NCI-H446 treated with DMSO at 0.1 percent for 48 hours (cell line): ENCODE measurements around the gene ATXN1.
A peak's percentile ranks its signal among the peaks of the same experiment; 100 is the strongest.

Experiments
- DNase-seq: peaks from one replicate; lab custom pipeline; 2025; lab: John Stamatoyannopoulos, UW

The ATXN1 gene

GRCh38 chr6:16743664-16744210 lies 17.5 kb downstream of the ATXN1 start:
- DNase-seq, result no peak

DNA sequence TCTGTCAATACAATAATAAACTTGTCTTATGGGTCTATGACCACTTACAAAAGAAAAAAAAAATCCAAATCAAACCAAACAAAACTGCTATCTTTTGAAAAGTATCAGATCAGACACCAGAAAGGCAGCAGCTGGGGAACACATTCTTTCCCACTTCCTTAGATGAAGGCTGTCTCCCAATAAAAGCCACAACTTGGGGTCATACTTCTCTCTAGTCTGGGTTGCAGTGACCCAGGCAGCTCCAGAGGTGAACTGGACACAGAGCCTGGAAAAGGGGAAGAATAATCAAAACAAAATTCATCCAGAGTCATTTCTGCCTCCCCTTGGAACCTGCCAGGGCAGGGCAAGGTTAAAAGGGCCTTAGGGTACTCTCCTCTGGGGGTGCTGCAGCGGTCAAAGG lies 19.1 kb downstream of the ATXN1 start:
- no peak for DNase-seq

DNA sequence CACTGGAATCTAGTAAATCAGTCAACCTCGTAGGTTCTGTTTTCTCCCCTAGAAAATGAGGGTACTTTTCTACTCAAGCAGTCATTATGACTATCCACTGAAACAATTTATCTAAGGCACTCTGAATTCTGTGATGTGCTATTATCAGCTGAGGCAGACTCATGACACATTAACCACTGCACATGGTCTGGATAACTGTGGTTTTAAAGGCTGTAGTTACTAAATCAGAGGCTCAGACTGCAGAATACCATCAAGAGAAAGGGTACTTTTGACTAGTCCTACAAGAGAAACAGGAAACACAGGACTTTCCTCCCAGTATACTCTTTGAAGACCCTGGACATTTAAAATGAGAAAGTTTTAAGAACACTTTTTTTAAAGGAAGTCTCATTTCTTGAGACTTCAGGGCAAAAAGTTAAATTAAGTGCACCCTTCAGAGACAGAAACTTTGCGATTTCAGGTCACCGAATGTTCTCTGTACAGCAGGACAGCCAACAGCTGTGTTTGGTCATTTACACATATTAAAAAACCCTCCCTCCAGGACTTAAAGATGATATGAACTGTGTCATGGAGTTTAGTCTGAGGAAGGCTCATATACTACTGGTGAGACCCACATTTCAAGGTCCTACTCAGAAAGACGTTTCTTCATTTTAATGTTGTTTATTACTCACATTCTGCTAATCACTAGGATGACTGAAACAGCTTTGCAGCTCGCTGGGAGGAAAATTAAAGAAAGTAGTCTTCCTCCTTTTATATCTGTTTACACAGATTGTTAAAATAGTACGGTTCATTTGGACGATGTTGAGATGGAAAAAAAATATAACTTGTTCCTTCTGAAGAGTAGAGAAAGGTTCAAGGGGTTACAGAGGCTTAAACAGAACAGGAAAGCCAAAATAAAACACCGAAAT lies 19.9 kb downstream of the ATXN1 start:
- no peak for DNase-seq

DNA sequence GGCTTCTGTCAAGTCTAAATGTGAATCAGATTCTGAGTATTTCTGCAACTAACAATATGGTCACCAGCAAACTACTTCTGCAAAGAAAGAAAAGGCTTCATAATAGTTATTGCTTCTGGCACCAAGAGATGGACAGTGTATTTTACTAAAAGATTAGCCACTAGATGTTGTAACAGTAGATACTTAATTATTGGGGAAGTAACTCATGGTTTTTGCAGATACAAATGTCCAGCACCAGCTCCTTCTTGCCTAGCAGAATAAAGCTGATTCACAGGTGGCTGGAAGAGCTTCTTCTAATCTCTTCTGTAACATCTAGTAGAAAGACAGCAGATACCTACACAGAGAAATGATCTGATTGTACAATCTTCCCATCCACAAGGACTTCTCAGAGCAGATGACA lies 21.2 kb downstream of the ATXN1 start:
- DNase-seq, result no peak

DNA sequence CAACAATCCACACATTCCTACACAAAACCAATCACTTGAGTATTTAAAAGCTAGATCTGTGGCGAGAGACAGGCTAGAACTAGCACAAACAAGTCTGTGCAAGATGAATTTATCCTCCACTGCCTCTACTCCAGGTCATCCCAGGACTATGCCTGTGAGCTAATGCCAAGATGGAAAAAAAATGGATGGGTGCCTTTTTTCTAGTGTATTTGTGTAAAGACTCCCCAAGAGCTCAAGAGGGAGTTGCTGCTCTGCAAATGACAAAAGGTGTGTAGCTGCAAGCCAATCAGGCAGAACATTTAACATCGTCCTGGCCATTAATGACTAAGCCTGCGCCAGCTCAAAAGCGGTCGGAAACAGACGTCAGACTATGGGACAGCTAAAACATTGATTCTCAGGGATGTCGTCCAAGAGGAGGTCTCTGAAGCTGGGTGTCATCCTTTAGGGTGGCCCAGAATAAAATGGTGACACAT lies 21.9 kb downstream of the ATXN1 start:
- peak; percentile 66 for DNase-seq

GRCh38 chr6:16737925-16738324 lies 23.3 kb downstream of the ATXN1 start:
- no peak for DNase-seq

DNA sequence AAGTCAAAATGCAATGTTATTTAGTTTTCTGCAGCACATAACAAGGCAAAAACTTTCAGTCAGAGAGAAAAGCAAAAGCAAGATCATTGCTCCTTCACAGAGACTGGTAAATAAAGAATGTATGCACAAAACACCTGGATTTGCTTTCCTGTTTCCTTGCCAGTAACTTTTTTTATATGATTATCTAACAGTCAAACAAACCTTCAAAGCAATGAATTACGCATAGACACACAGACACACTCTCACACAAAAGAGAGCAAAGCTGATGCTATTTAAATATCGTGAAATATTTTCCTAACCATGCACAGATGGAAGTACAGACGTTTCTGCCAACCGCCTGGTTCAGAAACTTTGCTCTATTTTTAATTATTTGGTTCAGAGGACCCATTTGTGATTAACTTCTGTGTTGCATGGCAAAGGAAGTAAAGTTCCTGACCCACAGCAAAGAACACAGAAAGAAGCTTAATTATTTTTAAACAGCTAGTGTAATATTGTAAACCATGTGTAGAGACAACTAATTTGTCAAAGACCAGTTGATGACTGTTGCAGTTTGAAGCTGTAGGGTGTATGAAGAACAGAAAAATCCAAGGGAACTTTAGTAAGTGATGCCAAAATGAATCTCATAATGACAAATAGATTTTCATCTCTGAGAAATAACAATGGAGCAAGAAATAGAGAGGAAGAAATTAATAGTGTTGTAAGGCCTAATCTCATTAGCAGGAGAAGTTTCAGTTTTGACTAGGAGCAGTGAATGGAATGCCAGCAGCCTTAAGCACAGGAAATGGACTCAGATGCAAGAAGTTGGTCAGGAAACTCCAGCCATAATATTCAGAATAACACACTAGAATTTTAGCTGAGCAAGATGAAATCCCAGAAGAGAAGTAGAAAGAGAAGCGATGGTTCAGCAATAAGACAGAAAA lies 24.1 kb downstream of the ATXN1 start:
- DNase-seq, result peak; percentile 32

DNA sequence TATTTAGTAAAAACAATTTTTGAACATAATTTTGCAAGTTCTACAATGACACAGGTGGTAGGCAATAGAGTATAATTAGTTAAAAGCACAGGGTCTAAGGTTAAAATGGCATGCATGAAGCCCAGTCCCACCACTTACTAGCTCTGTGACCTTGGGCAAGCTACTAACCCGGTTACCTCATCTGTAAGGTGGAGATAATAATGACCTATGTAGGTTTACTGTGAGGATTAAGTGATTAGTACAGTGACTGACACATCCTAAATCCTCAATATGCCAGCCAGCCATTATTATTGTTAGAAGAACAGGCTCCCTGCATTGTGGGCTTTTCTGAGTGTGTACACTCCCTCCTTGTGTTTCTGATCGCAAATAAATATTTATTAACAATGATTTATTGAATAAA lies 26.2 kb downstream of the ATXN1 start:
- no peak for DNase-seq

DNA sequence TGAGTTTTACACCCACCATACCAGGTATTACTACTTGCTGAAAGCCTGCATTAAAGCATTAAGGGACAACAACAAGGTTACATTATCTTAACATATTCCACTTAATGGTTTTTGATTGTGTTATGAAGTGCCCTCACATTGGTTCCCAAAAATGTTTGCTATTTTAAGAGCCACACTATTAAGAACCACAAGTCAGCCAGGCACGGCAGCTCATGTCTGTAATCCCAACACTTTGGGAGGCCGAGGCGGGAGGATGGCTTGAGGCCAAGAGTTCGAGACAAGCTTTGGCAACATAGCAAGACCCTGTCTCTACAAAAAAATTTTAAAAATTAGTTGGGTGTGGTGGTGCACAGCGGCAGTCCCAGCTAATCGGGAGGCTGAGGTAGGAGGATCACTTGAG lies 28.2 kb downstream of the ATXN1 start:
- peak; percentile 25 for DNase-seq

- no peak for DNase-seq
Measured at GRCh38 chr6:16731478-16732051, 29.7 kb downstream of the ATXN1 start.

- no peak for DNase-seq
Measured at GRCh38 chr6:16730738-16731477, 30.4 kb downstream of the ATXN1 start.

DNA sequence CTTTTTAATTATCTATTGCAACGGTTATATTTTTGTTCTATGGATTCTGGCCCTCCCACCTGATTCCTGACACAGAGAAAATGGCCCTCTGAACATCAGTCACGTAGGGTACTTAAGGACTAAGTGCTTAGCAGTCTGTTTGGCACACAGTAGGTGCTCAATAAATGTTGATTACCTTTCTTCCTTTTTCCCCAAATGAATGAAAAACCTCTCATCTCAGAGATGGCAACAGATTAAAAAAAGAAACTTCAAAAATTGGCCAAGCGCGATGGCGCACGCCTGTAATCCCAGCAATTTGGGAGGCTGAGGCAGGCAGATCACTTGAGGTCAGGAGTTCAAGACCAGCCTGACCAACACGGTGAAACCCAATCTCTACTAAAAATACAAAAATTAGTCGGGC lies 31.5 kb downstream of the ATXN1 start:
- DNase-seq, result no peak

DNA sequence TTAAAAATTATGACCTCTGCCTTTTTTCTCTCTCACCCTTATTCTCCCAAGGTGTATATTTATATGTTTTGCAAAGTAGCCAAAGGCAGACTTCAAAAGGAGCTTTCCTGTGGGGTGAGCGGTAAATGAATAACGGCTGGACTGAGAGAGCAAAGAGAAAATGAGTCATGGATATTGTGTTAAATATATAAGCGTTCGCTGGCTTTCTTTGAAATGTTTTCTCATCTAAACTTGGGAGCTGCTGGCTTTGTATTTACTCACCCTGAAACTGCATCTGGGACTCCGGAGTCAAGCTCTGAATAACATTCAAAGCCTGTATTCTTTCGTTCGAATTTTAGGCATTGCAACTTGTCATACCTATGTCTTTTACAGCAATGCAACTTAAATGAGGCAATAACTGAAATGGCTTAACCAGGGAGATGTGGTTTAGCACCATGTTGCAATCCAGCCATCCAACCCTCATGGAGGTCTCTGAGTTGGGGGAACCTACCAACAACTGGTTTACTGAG lies 32.0 kb downstream of the ATXN1 start:
- peak; percentile 34 for DNase-seq

DNA sequence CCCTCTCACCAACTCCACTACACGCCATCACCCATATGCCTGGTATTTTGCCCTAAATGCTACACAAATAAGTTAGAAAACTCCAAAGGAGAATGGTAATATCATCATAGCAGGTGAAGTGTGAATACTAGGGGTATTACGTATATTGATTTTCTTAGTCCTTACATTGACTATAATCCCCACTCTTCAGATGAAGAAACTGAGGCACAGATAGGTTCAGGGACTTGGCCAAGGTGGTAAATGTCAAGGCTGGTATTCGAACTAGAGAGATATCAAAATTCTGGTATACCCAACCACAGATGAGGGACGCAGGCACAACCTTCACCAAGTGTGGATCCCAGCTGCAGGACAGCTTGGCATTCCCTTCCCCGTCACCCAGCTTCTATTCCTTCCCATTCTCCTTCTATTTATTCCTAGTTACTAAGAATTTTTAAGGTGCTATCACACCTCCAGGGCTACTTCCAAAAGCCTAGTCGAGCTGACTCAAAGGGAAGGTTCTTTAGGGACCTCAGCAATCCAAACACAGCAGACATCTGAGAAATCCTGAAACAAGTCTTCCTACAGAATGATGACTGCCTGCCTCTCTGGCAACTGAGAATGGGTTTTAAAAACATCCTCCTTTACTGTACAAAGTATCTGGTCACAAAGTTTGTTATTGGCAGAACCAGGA lies 32.6 kb downstream of the ATXN1 start:
- no peak for DNase-seq

DNA sequence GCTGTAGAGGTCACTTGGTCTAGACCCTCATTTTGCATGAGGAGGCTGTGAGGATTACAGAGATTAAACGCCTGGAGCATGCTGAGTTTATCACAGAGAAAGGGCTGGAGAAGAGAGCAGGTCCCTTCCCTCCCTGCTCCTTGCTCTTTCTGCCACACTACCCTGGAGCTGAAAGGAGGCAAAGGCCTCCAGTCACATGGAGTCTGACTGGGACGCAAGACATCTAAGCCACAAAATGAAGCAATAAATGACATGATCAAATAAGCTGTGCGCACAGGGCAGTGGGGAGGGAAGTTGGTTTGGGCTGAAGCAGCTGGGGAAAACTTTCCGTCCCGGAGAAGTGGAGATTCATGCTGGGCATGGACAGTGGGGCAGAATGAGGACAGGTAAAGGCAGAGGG lies 33.3 kb downstream of the ATXN1 start:
- DNase-seq, result no peak

GRCh38 chr6:16725145-16725864 lies 36.0 kb downstream of the ATXN1 start:
- no peak for DNase-seq

DNA sequence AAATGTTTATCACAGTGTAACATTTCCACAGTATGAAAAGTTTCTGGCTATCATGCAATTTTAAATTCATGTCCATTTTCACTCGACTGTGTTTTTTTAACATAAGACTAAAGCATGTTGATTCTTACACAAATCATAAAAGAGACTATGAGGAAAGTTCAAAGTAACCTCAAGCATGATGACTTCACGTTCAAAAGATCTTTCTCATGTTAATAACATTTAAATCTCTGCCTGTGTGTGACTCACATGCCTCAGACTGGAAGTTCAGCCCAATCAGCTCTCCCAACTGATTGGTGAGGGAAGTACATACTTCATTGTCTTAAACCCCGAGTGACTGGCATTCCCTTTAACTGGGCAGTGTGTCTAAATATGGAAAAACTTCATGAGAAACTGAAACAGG lies 37.4 kb downstream of the ATXN1 start:
- no peak for DNase-seq

- DNase-seq, result no peak
Measured at GRCh38 chr6:16723402-16723801, 37.9 kb downstream of the ATXN1 start.

GRCh38 chr6:16722630-16723029 lies 38.6 kb downstream of the ATXN1 start:
- DNase-seq, result no peak

GRCh38 chr6:16721977-16722376 lies 39.3 kb downstream of the ATXN1 start:
- peak; percentile 42 for DNase-seq
